Limb (tissue), 2 donors: Measurements from ENCODE around the gene THEM4.

Experiments
- DNase-seq, 2 donors: peaks; one replicate each; pipeline ENCODE4 v3.0.0-alpha.2; 2016; ENCODE audit errors: extremely low spot score in 2 of 2

Gene THEM4

GRCh38 chr1:151838222-151839081 lies 70.9 kb downstream of the THEM4 start:
- DNase-seq = peak in 1 of 2 donors; percentile 58

DNA sequence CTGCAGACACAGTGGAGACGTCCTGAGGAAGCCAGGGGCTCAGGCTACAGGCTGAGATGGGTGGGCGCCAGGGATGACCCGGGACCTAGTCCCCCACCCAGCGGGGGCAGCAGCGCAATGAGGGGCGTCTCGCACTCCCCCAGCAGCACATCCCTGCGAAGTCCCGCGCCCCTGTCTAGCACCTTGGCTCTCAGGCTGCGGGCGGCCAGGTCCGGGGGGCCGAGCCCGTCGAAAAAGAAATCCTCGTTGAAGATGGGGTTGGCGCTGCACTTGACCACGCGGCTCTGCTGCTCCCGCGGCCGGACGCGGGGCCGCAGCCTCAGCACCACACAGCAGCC lies 71.5 kb downstream of the THEM4 start:
- DNase-seq = no peak

- DNase-seq = no peak
These were observed 72.1 kb downstream of the THEM4 start for GRCh38 chr1:151837197-151837596.

DNA sequence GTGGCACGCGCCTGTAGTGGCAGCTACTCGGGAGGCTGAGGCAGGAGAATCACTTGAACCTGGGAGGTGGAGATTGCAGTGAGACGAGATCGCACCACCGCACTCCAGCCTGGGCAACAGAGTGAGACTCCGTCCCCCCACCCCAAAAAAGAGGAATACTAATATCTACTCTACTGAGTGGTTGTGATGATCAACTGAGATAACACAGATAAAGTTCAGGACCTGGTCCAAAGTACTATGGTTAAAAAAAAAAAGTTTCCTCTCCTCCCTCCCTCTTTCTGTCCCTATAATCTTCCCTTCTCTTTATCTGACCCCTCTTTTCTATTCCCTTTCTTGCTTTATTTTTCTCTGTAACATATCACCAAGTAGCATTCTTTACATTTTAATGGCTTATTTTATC lies 73.7 kb downstream of the THEM4 start:
- DNase-seq = no peak

DNA sequence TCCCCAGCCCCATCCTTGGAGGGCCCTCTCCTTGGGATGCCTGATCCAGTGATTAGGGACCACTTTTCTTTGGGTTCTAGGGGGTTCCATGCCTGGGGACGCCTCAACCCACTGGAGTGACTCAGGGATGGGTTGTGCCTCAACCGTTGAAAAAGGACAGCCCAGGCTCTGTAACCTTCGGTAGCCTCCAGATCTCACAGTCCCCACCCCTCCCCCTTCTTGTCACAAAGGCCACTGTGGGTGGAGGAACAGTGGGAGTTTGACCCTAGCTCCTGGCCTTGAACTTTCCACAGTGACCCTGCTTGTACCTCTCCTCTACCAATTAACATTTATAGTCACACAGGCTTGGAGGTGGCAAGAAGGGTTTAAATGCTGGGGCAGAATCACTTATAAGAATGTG lies 75.1 kb downstream of the THEM4 start:
- DNase-seq = no peak

- no peak for DNase-seq
These were observed 76.0 kb downstream of the THEM4 start for GRCh38 chr1:151833172-151833900.

- DNase-seq = no peak
These were observed 76.9 kb downstream of the THEM4 start for GRCh38 chr1:151832318-151832980.

DNA sequence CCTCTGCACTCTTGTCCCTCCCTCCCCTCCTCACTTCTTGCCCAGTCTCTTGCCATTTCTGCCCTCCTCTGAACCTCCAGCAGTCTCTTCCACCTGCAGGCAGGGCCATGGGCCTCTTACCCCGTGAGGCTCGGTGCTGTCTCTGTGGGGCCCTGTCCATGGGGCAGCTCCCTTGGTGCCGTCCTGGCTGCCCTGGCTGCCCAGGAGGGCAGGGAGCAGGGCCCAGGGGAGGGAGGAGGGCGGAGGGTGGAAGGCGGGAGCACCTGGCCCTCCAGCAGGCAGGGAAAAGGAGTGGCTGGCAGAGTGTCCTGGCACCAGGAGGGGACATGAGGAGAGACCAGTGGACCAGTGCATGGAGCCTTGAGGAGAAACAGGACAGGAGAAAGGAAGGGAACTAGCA lies 77.7 kb downstream of the THEM4 start, which contains the start of gene RORC:
Gene RORC (minus strand): TSS at position 198 of the 400 bp plus-strand sequence. CDS start 38 bp downstream, at position 160.
- DNase-seq = no peak

DNA sequence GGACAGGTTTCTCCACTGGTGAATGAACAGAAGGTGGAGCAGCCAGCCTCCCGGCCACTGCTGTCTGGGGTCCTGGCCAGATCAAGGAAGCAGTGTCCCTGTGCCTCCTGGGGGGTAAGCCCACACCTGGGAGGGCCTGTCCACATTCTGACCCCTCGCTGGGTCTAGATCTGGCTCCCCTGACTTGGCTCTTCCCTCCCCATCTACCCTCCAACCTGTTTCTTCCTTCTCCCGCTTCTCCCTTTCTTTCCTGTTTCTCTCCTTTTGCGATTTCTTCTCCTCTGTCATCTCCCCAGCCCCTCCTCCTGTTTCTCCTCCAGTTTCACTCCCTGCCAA lies 78.1 kb downstream of the THEM4 start:
- no peak for DNase-seq

DNA sequence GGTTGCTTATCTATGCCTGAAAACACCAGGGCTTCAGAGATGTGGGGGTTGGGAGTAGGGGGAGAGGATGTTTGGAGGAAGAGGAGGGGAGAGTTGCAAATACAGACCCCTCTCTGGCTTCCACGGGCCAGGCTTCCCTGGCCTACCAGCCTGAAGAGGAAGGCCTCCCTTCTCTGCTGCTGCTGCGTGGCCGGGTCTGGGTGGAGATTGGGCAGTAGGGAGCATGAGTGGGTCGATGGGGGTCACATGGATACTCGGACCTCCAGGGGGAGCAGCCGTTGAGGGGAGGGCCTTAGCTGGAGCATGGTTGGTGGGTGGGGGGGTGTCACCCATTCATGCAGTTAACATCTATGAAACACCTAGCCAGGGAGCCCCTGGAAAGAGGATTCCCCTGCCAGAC lies 79.3 kb downstream of the THEM4 start:
- DNase-seq = no peak

GRCh38 chr1:151829352-151830046 lies 79.8 kb downstream of the THEM4 start:
- no peak for DNase-seq

DNA sequence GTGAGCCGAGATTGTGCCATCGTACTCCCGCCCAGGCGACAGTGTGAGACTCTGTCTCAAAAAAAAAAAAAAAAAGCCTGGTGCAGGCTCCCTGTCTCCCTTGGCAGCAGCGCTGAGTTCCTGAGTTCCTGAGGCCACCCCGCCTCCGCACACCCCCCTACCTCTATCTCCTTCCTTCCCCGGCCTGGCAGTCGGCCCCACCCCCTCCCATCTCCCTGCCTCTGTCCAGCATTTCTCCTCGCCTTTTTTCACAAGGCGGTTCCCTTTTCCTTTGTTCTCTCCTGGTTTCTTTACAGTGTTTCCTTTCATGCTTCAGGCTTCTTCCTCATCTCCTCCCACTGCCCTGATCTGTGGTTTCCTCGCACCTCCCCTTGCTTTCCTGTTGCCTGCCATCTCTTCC lies 80.4 kb downstream of the THEM4 start:
- DNase-seq = peak in 1 of 2 donors; percentile 63

GRCh38 chr1:151827853-151828252 lies 81.5 kb downstream of the THEM4 start:
- no peak for DNase-seq

GRCh38 chr1:151825751-151826660 lies 83.3 kb downstream of the THEM4 start:
- peak in 1 of 2 donors; percentile 52 for DNase-seq

DNA sequence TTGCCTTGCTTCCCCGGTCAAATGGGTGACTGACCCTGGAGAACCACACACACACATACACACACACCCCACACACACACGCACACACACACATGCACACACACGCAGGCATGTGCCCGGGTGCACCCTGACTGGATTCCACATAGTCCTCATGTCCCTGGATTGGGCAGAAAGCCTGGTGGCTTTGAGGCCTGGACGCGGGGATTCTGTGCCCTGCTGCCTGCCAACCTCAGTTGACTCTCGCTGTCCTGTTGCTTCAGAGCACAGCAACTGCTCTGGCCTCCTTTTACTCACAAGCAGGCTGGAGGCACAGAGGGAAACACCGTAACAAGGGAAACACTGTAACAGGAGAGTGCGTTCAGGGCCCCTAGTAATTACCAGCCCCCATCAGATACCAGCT lies 84.1 kb downstream of the THEM4 start:
- DNase-seq = no peak
